HG03565 (cell line): ENCODE results near the gene UCHL1.
"Not testable (repeated sequence)": the region's sequence is repeated elsewhere in the genome, so short reads cannot be mapped to it uniquely, and the experiment has no call there.

Source experiments
- ATAC-seq: cut with Tn5 transposase; IDR thresholded peaks from one replicate; pipeline ENCODE4 v1.9.1; 2021; ENCODE audit warnings: mild to moderate bottlenecking, moderate library complexity; ENCODE audit not compliant: unreplicated experiment

UCHL1 gene

GRCh38 chr4:41236032-41236431 lies 20.7 kb upstream of the UCHL1 start:
- no peak for ATAC-seq

DNA sequence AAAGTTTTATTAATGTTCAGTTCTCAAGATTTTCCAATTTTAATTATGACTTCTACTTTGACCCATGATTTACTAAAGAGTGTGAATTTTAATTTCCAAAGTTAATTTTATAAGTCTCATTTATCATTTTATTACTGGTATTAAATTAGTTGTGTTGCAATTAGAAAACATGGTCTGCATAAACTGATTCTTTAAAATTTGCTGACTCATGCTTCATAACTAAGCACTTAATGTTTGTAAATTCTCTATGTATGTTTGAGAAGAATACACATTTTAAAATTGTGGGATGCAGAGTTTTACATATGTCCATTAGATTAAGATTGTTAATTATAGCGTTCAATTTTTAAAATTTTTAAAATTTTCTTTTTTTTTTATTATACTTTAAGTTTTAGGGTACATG lies 20.2 kb upstream of the UCHL1 start:
- no peak for ATAC-seq

- ATAC-seq = no peak
These were observed 14.8 kb upstream of the UCHL1 start for GRCh38 chr4:41241919-41242318.

GRCh38 chr4:41245983-41246382 lies 10.7 kb upstream of the UCHL1 start:
- ATAC-seq = no peak

DNA sequence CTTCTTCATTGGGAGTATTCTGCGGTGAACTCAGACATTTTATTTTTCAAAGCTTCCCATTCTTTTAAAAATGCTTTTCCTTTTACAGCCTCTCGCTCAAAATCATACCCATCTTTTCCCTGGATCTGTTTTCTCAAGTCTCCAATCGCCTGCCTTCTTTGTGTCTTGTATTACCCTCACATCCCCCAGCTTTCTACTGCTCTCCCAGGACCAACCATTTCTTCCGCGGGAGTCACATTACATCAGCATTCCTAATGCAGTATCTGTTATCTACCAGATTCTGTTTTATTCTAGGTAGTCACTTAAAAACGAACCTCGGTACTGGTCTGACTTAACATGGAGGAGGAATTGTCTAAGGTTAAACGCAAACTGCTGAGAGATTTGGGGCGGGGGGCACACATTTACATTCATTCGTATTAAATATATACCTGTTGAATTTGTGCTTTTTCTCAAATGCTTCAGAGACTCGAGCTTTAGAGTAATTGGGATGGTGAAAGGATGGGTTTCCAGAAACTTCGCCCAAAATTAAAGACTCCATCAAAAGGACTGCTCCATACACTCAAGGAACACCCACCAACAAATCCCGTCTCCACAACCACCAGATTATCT lies 493 bp upstream of the UCHL1 start:
- no peak for ATAC-seq

DNA sequence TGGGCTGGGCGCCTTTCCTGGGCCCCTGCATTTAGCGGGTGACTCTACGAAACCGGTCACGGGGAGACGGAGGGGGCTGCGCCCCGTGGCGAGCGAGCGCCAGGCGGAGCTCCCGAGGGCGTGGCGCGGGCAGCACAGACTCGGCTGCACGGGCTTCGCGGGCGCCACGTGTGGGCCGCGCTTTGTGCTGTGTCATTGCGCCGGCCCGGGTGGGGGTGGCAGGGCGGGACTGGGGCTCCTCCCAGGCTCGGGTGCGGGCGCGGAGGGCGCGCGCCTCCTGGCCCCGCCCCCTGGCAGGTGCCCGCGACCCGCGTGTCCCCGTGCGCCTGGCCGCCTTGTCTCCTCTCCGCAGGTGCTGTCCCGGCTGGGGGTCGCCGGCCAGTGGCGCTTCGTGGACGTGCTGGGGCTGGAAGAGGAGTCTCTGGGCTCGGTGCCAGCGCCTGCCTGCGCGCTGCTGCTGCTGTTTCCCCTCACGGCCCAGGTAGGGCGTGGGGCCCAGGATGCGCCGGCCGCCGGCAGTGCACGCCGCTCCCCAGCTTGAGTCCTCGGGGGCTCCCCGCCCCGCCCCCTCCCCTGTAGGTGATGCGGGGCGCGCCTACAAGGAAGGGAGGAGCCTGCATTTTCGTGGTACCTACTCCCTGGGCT lies 651 bp downstream of the UCHL1 start:
- no peak for ATAC-seq

GRCh38 chr4:41257906-41258305 lies 1.2 kb downstream of the UCHL1 start:
- no peak for ATAC-seq

DNA sequence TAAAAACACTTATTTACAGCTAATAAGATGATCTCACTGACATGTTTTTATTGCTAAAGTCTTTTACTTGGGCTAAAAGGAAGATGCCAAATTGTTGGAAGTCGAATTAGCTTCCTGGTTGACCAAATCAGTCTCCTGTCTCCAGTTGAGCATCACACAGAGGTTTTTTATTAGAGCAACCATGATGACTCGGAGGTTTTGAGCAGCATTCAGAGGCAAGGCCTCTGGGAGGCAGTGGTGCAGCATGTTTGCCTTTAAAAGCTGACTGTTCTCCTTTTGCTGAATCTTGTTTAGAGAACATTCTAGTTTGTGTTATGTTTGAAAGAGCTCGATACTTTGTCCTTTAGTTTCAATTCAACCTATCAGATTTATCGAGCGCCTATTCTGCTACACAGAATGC lies 2.1 kb downstream of the UCHL1 start:
- ATAC-seq = no peak

- no peak for ATAC-seq
These were observed 3.5 kb downstream of the UCHL1 start for GRCh38 chr4:41260116-41260733.

- ATAC-seq = no peak
These were observed 5.5 kb downstream of the UCHL1 start for GRCh38 chr4:41262198-41262597.

GRCh38 chr4:41264212-41264611 lies 7.5 kb downstream of the UCHL1 start:
- no peak for ATAC-seq

- no peak for ATAC-seq
These were observed 11.3 kb downstream of the UCHL1 start for GRCh38 chr4:41267997-41268396.

GRCh38 chr4:41268721-41269517 lies 12.2 kb downstream of the UCHL1 start:
- no peak for ATAC-seq

- ATAC-seq = no peak
These were observed 13.0 kb downstream of the UCHL1 start for GRCh38 chr4:41269682-41270081.

DNA sequence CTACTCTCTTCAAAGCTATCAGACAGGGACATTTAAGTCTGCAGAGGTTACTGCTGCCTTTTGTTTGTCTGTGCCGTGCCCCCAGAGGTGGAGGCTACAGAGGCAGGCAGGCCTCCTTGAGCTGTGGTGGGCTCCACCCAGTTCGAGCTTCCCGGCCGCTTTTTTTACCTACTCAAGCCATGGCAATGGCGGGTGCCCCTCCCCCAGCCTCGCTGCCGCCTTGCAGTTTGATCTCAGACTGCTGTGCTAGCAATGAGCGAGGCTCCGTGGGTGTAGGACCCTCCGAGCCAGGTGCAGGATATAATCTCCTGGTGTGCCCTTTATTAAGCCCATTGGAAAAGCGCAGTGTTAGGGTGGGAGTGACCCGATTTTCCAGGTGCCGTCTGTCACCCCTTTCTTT lies 19.2 kb downstream of the UCHL1 start:
- not testable (repeated sequence) for ATAC-seq

GRCh38 chr4:41280010-41280409 lies 23.3 kb downstream of the UCHL1 start:
- ATAC-seq = no peak

GRCh38 chr4:41281038-41281634 lies 24.4 kb downstream of the UCHL1 start:
- peak; percentile 97 for ATAC-seq

DNA sequence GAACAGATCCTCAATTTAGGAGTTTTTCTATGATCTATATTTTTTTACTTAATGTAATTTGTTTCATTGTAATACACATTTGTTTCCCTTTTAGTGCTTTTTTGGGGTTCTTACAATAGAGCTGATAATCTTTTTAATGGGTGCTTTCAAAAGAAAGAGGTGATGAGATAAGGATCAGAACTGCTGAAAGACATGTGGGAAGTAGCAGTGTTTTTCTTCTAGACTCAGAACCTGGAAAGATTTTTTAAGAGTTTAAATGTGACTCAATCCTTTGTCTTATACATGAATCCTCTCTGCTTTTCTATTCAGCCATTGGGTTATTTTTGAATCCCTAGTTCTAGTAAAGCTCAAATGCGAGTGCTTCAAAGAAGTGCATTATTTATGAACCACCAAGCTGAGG lies 25.6 kb downstream of the UCHL1 start:
- ATAC-seq = no peak

GRCh38 chr4:41285202-41285863 lies 28.6 kb downstream of the UCHL1 start:
- ATAC-seq = no peak

GRCh38 chr4:41285864-41286235 lies 29.1 kb downstream of the UCHL1 start:
- ATAC-seq = no peak

- no peak for ATAC-seq
These were observed 30.3 kb downstream of the UCHL1 start for GRCh38 chr4:41287005-41287404.
